Measurements from ENCODE around the gene TEF. TPM values are rescaled to one million over a fixed set of nuclear protein-coding genes. Genes with fewer than 3 reads are reported as not detected.

The TEF gene
- total and polyA plus RNA-seq, 9 of the 15 experiments (the other 6 are each of a cell fraction or from before 2014, with no cell fraction given) = 0.04 to 3.1 (median 1.2) TPM

GRCh38 chr22:41364233-41364632 is 17.5 kb upstream of the TEF start:
- intact Hi-C loops (cut with micrococcal nuclease) (no loop called here), in situ Hi-C loops (cut with MboI) (no loop called here)
- FAIRE-seq (no peak), ATAC-seq (no peak), DNase-seq (ENCODE audit: extremely low read depth in 1 of 4, low spot score in 3 of 4) (no peak)
- Histone ChIP-seq H2AFZ (ENCODE audit: low read depth, low read length) (no peak overlapping the region), H3K36me3 (ENCODE audit: control insufficient read depth, insufficient read depth, low read length) (no peaks in the 10 kb centered on the region), H3K4me3 (no peak overlapping the region), H4K20me1 (replicated peaks; ENCODE audit: control insufficient read depth, insufficient read depth, low read length) (no peaks in the 10 kb centered on the region), H3K9ac (ENCODE audit: insufficient read depth in 1 of 2, low read depth in 2 of 2, low read length in 2 of 2) (no peak overlapping the region), H3K4me2 (ENCODE audit: insufficient read depth, low read length) (no peak overlapping the region), H3K27me3 (ENCODE audit: control insufficient read depth in 2 of 2, insufficient read depth in 2 of 2, low read length in 2 of 2) (no peaks in the 10 kb centered on the region), H3K27ac (ENCODE audit: extremely low read depth, low read depth, low read length) (no peak overlapping the region), H3K9me1 (ENCODE audit: control insufficient read depth, insufficient read depth, low read length) (no peaks in the 10 kb centered on the region), H3K79me2 (ENCODE audit: control insufficient read depth, insufficient read depth, low read length) (no peaks in the 10 kb centered on the region), H3K9me3 (replicated peaks; ENCODE audit: control insufficient read depth, insufficient read depth, low read depth, low read length) (no peaks in the 10 kb centered on the region), H3K4me1 (replicated peaks in 1 of 2; ENCODE audit: control insufficient read depth in 2 of 2, insufficient read depth in 2 of 2, low read length in 2 of 2) (peaks cover 12 to 33% of the 10 kb centered on the region in 2 experiments; a peak in 4 of 5 replicates)
- POLR2A ChIA-PET = interaction anchor here (1.8 kb wide), 1 partner anchor 16 kb away, joined by 5 read pairs; no protein-coding TSS in a partner anchor
- WGBS (ENCODE audit: insufficient coverage, low coverage, missing lambda C conversion rate) = 92% methylated on average over 5 of the region's 6 CpGs
- CTCF ChIA-PET (ENCODE audit: low intra/inter-chr PET ratio) = no interaction called here
- no TSS peak for BruUV-seq (replicated peaks)
- TF ChIP-seq EGR1 (conservative IDR thresholded peaks at IDR 0.05) (no peak), MCM3 (IDR thresholded peaks at IDR 0.05) (no peak), TGIF2 (CRISPR knock-in tag; IDR thresholded peaks at IDR 0.05) (no peak), GTF2B (IDR thresholded peaks at IDR 0.05; ENCODE audit: extremely low read depth, insufficient read length) (no peak), CGGBP1 (CRISPR knock-in tag; IDR thresholded peaks at IDR 0.05) (no peak), POU5F1 (IDR thresholded peaks at IDR 0.05; ENCODE audit: borderline replicate concordance, low read depth, low read length, partially characterized antibody) (no peak), ILF3 (IDR thresholded peaks at IDR 0.05; ENCODE audit: borderline replicate concordance) (no peak), GATAD2A (IDR thresholded peaks at IDR 0.05) (no peak), AFF1 (IDR thresholded peaks at IDR 0.05; ENCODE audit: low read depth in 1 of 2, partially characterized antibody in 2 of 2) (no peak), ZBTB34 (CRISPR knock-in tag; IDR thresholded peaks at IDR 0.05) (no peak), FOXK1 (CRISPR knock-in tag; IDR thresholded peaks at IDR 0.05; ENCODE audit: borderline replicate concordance) (no peak), MXD1 (CRISPR knock-in tag; IDR thresholded peaks at IDR 0.05; ENCODE audit: borderline replicate concordance, poor library complexity, severe bottlenecking) (no peak), RCOR1 (IDR thresholded peaks at IDR 0.05; ENCODE audit: borderline replicate concordance in 1 of 2, low read depth in 2 of 2, low read length in 2 of 2) (no peak), ATF3 (IDR thresholded peaks at IDR 0.05) (no peak), ATF3 (CRISPR knock-in tag; conservative IDR thresholded peaks at IDR 0.05) (no peak)
